ENCODE results near the gene ZFYVE28.

Gene ZFYVE28

DNA sequence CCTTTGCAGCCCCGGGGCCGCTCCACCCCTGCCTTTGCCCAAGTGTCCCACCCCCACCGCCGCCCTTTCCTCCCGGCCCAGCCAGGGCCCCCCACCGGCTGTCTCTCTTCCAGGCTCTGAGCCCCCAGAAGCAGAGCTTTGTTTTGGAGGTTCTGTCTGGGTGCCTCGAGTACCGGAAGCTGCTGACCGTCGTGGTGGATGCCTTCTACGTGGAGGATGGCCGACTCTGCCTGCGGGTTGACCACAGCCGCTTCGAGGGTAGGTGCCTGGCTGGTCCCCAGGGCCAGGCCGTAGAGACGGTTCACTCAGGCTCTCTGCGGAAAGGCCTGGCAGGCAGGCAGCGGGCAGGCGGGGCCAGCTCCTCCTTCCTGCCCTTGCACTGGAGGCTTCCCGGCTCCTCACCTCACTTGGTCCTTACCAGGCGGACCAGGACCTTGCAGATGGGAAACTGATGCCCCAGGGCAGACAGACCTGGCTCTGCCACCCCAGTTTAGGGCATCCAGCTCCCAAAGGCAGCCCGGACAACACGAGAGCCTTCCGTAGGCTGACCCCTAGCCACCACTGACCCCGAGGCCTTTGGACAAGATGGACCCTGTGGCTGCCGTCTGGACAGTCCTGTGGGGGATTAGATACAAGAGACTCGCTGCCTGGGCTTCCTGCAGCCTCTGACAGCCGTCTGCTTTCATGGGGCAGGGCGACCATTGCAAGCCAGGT is 18.5 kb upstream of the ZFYVE28 start:
- H3K4me3 ChIP-seq (ENCODE audit: low read depth, low read length), result no peak overlapping the region
- no peaks in the 10 kb centered on the region for H3K79me2 ChIP-seq
- H3K27me3 ChIP-seq (ENCODE audit: control insufficient read depth, insufficient read depth, low read length), result no peaks in the 10 kb centered on the region
- no peak overlapping the region for H3K4me2 ChIP-seq (ENCODE audit: low read length)
- H3K9me3 ChIP-seq (ENCODE audit: control insufficient read depth, low read length), result no peaks in the 10 kb centered on the region
- no peak overlapping the region for H3K27ac ChIP-seq
- TF ChIP-seq, protein P1, sequence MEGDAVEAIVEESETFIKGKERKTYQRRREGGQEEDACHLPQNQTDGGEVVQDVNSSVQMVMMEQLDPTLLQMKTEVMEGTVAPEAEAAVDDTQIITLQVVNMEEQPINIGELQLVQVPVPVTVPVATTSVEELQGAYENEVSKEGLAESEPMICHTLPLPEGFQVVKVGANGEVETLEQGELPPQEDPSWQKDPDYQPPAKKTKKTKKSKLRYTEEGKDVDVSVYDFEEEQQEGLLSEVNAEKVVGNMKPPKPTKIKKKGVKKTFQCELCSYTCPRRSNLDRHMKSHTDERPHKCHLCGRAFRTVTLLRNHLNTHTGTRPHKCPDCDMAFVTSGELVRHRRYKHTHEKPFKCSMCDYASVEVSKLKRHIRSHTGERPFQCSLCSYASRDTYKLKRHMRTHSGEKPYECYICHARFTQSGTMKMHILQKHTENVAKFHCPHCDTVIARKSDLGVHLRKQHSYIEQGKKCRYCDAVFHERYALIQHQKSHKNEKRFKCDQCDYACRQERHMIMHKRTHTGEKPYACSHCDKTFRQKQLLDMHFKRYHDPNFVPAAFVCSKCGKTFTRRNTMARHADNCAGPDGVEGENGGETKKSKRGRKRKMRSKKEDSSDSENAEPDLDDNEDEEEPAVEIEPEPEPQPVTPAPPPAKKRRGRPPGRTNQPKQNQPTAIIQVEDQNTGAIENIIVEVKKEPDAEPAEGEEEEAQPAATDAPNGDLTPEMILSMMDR (IDR thresholded peaks at IDR 0.05), result no peak
- H3K36me3 ChIP-seq (ENCODE audit: control insufficient read depth, insufficient read depth, low read length), result no peaks in the 10 kb centered on the region
- no peaks in the 10 kb centered on the region for H3K4me1 ChIP-seq
- no peak overlapping the region for H3K9ac ChIP-seq
- no peak overlapping the region for H2AFZ ChIP-seq

DNA sequence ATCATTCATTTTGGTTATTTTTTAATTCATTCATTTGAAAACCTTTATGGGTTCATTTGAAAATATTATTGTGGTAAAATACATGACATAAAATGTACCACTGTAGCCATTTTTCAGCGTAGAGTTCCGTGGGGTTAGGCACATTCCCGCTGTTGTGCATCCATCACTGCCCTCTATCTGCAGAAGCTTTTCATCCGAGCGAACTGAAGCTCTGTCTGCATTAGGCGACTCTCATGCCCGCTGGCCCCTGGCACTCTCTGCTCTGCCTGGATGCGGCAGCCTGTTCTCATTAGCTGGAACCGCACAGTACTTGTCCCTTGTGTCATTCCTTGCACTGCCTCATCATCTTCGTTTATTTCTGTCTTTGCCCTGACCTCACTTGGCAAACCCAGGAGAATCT is 17.9 kb upstream of the ZFYVE28 start:
- H3K9ac ChIP-seq, result no peak overlapping the region
- no peaks in the 10 kb centered on the region for H3K4me1 ChIP-seq
- TF ChIP-seq, protein P1 (IDR thresholded peaks at IDR 0.05), result no peak
- no peak overlapping the region for H3K4me2 ChIP-seq (ENCODE audit: low read length)
- H3K79me2 ChIP-seq, result no peaks in the 10 kb centered on the region
- H3K27me3 ChIP-seq (ENCODE audit: control insufficient read depth, insufficient read depth, low read length), result no peaks in the 10 kb centered on the region
- no peak overlapping the region for H3K4me3 ChIP-seq (ENCODE audit: low read depth, low read length)
- H3K27ac ChIP-seq, result no peak overlapping the region
- H3K36me3 ChIP-seq (ENCODE audit: control insufficient read depth, insufficient read depth, low read length), result no peaks in the 10 kb centered on the region
- no peak overlapping the region for H2AFZ ChIP-seq
- no peaks in the 10 kb centered on the region for H3K9me3 ChIP-seq (ENCODE audit: control insufficient read depth, low read length)

DNA sequence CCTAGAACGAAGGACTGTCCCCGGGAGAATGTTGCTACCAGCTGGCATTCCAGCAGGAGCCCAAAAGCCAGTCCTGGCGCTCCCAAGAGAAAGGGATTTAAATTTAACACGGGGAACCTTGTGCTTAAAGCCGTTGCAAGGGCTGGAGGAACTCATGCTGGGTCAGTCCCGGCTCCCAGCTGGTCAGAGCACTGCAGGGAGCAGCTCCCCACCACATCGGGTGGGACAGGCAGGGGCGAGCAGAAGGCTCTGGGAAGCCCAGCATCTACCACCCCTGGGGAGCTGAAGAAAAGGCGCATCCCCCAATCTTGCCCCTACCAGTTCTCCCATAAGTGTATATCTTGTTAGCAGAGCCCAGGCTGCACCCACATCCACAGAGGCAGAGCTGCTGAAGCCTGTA is 16.0 kb upstream of the ZFYVE28 start:
- H3K4me2 ChIP-seq (ENCODE audit: low read length), result no peak overlapping the region
- no peaks in the 10 kb centered on the region for H3K36me3 ChIP-seq (ENCODE audit: control insufficient read depth, insufficient read depth, low read length)
- no peaks in the 10 kb centered on the region for H3K27me3 ChIP-seq (ENCODE audit: control insufficient read depth, insufficient read depth, low read length)
- H3K27ac ChIP-seq, result no peak overlapping the region
- H3K4me1 ChIP-seq, result no peaks in the 10 kb centered on the region
- no peak overlapping the region for H2AFZ ChIP-seq
- no peaks in the 10 kb centered on the region for H3K79me2 ChIP-seq
- no peak overlapping the region for H3K9ac ChIP-seq
- TF ChIP-seq, protein P1 (IDR thresholded peaks at IDR 0.05), result no peak
- H3K4me3 ChIP-seq (ENCODE audit: low read depth, low read length), result no peak overlapping the region
- no peaks in the 10 kb centered on the region for H3K9me3 ChIP-seq (ENCODE audit: control insufficient read depth, low read length)

DNA sequence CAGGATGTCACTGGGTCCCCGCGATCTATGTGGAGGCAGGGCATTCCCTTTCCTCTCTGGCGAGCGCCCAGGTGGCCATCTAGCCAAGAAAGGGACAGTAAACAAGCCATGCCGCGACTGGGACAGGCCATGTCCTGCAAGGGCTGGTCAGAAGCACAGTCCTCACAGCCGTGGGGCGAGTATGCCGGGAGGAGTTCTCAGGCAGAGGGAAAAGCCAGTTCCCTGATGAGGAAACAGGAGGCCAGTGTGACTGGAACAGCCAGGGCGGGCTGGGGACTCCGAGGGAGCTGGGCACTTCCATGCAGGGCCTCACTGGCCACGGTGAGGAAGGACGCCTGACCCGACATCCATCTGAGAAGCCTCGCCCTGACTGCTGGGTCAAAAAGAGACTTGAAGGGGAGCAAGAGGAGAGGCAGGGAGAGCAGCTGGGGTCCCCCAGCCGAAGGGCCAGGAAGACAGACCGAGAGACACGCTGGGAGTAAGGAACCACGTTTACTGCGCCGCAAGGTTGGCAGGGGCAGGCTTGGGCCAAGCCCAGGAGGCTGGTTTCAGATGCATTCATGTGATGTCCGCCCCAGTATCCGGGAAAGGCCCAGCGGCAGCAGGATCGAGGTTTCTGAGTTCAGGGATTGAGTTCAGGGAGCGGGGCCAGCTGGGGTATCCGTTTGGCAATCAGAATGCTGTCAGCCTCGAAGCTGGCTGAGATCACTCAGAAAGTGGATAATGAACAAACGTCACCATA is 15.3 kb upstream of the ZFYVE28 start:
- no peak overlapping the region for H3K9ac ChIP-seq
- no peak overlapping the region for H2AFZ ChIP-seq
- no peaks in the 10 kb centered on the region for H3K36me3 ChIP-seq (ENCODE audit: control insufficient read depth, insufficient read depth, low read length)
- H3K4me1 ChIP-seq, result no peaks in the 10 kb centered on the region
- H3K27me3 ChIP-seq (ENCODE audit: control insufficient read depth, insufficient read depth, low read length), result no peaks in the 10 kb centered on the region
- H3K4me2 ChIP-seq (ENCODE audit: low read length), result no peak overlapping the region
- no peaks in the 10 kb centered on the region for H3K9me3 ChIP-seq (ENCODE audit: control insufficient read depth, low read length)
- no peak overlapping the region for H3K27ac ChIP-seq
- no peaks in the 10 kb centered on the region for H3K79me2 ChIP-seq
- no peak overlapping the region for H3K4me3 ChIP-seq (ENCODE audit: low read depth, low read length)
- TF ChIP-seq, protein P1 (IDR thresholded peaks at IDR 0.05), result no peak
